ENCODE results near the gene ATP1A4.
"Not testable (repeated sequence)": the region's sequence is repeated elsewhere in the genome, so short reads cannot be mapped to it uniquely, and the experiment has no call there.

ATP1A4 gene

GRCh38 chr1:160124705-160125478, 26.5 kb upstream of the ATP1A4 start:
- DNase-seq (ENCODE audit: low read depth) = peak; percentile 58

- peak; percentile 78 for DNase-seq (ENCODE audit: low read depth)
Observed at GRCh38 chr1:160125746-160126145, 25.7 kb upstream of the ATP1A4 start.

- DNase-seq (ENCODE audit: low read depth) = not testable (repeated sequence)
Observed at GRCh38 chr1:160126342-160126741, 25.1 kb upstream of the ATP1A4 start.

GRCh38 chr1:160127381-160127780, 24.0 kb upstream of the ATP1A4 start:
- DNase-seq (ENCODE audit: low read depth) = no peak

GRCh38 chr1:160127865-160128523, 23.4 kb upstream of the ATP1A4 start:
- no peak for DNase-seq (ENCODE audit: low read depth)

- DNase-seq (ENCODE audit: low read depth) = no peak
Observed at GRCh38 chr1:160128636-160129035, 22.8 kb upstream of the ATP1A4 start.

- DNase-seq (ENCODE audit: low read depth) = no peak
Observed at GRCh38 chr1:160129046-160129445, 22.4 kb upstream of the ATP1A4 start.

GRCh38 chr1:160129558-160129957, 21.8 kb upstream of the ATP1A4 start:
- DNase-seq (ENCODE audit: low read depth) = no peak

GRCh38 chr1:160129966-160130365, 21.4 kb upstream of the ATP1A4 start:
- DNase-seq (ENCODE audit: low read depth) = no peak

GRCh38 chr1:160130486-160130885, 20.9 kb upstream of the ATP1A4 start:
- no peak for DNase-seq (ENCODE audit: low read depth)

- no peak for DNase-seq (ENCODE audit: low read depth)
Observed at GRCh38 chr1:160130939-160131338, 20.5 kb upstream of the ATP1A4 start.

GRCh38 chr1:160131803-160132565, 19.4 kb upstream of the ATP1A4 start:
- no peak for DNase-seq (ENCODE audit: low read depth)

- DNase-seq (ENCODE audit: low read depth) = no peak
Observed at GRCh38 chr1:160133990-160134770, 17.2 kb upstream of the ATP1A4 start.

- no peak for DNase-seq (ENCODE audit: low read depth)
Observed at GRCh38 chr1:160134791-160135572, 16.4 kb upstream of the ATP1A4 start.

GRCh38 chr1:160136121-160136925, 15.1 kb upstream of the ATP1A4 start:
- no peak for DNase-seq (ENCODE audit: low read depth)

- DNase-seq (ENCODE audit: low read depth) = no peak
Observed at GRCh38 chr1:160136926-160137200, 14.5 kb upstream of the ATP1A4 start.

GRCh38 chr1:160137216-160137862, 14.1 kb upstream of the ATP1A4 start:
- no peak for DNase-seq (ENCODE audit: low read depth)

GRCh38 chr1:160139840-160140239, 11.6 kb upstream of the ATP1A4 start:
- DNase-seq (ENCODE audit: low read depth) = no peak

GRCh38 chr1:160143695-160144094, 7.7 kb upstream of the ATP1A4 start:
- no peak for DNase-seq (ENCODE audit: low read depth)

GRCh38 chr1:160144921-160145320, 6.5 kb upstream of the ATP1A4 start:
- no peak for DNase-seq (ENCODE audit: low read depth)
